Measurements from ENCODE around the gene OSBPL5.

DNA sequence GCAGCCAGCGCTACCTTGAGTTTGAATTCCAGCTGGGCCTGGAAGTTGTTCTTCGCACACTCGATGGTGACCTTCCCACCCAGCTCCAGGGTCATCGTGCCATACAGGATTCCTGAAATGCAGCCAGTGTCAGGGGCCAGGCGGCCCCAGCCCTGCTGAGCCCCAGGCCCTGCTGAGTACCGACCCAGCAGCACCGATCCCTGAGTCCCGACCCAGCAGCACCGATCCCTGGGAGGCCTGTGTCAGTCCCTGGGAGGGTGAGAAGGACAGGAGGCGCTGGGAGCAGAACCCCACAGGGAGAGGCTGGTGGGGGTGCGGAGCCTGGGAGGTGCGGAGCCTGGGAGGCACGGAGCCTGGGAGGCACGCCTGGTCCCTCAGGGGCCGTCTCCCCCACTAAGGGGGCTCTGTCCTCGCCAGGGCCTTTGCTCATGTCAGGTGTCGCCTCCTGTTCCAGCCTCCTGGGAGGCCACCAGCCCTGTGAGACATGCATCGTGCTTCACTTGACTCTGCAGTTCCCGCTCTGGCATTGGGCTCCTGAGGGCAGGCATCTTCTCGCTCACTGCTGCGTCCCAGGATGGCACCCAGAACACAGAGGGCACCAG is 70.8 kb downstream of the OSBPL5 start:
- TF ChIP-seq, protein P1, sequence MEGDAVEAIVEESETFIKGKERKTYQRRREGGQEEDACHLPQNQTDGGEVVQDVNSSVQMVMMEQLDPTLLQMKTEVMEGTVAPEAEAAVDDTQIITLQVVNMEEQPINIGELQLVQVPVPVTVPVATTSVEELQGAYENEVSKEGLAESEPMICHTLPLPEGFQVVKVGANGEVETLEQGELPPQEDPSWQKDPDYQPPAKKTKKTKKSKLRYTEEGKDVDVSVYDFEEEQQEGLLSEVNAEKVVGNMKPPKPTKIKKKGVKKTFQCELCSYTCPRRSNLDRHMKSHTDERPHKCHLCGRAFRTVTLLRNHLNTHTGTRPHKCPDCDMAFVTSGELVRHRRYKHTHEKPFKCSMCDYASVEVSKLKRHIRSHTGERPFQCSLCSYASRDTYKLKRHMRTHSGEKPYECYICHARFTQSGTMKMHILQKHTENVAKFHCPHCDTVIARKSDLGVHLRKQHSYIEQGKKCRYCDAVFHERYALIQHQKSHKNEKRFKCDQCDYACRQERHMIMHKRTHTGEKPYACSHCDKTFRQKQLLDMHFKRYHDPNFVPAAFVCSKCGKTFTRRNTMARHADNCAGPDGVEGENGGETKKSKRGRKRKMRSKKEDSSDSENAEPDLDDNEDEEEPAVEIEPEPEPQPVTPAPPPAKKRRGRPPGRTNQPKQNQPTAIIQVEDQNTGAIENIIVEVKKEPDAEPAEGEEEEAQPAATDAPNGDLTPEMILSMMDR (IDR thresholded peaks at IDR 0.05): no peak
- TF ChIP-seq EZH2phosphoT487 (IDR thresholded peaks at IDR 0.05): no peak
